GM20431 (cell line): Measurements from ENCODE around the gene SLC66A2.

ENCODE experiments used
- in situ Hi-C: fragments of 300-500 bp; cut with MseI, MboI; formaldehyde crosslinking; loops from one replicate; pipeline ENCODE4 v1.15.0; 2020; ENCODE audit warnings: low sequenced_read_pairs; ENCODE audit not compliant: unreplicated experiment

SLC66A2 gene

DNA sequence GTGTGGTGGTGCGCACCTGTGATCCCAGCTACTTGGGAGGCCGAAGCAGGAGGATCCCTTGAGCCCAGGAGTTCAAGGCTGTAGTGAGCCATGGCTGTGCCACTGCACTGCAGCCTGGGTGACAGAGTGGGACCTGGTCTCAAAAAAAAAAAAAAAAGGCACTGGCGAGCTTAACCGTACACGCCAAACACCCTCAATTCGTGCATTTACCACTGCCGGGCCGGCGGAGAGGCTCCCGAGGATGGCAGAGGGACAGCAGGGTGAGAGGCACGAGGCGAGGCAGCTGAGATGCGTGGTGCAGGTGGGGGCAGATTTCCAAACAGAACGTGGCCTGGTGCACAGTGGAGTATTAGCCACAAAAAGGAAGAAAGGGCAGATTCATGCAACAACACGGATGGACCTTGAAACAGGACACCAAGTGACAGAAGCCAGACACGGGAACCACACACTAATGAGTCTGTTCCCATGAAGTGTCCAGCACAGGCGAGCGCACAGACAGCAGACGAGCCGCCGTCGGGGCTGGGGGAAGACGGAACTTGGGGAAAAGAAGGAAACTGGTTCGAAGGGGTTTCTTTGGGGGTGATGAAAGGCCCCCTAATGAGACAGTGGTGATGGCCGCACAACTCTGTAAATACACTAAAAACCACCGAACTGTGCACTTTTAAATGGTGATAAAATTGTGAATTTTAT is 27.4 kb downstream of the SLC66A2 start:
- in situ Hi-C loops: no loop called here

- in situ Hi-C loops: no loop called here
Observed at GRCh38 chr18:79922971-79923411, 28.5 kb downstream of the SLC66A2 start.

- in situ Hi-C loops: no loop called here
Observed at GRCh38 chr18:79921984-79922965, 29.2 kb downstream of the SLC66A2 start.

DNA sequence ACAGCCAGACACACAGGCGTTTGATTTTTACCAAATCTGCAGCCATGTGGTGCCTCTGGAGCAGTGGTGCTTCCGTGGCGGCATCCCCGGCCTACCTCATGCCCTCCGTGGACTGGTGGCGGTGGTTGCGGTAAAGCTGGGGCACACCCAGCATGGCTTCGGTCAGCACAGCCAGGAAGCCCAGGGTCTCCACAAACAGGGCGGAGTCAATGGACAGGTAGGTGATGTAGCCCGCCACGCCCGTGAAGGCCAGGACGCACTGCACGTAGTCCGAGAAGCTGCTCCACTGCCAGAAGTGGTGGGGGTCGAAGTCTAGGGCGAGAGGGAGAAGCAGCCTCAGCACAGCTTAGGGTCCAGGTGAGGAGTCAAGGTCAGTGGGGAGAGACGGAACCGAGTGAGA is 32.4 kb downstream of the SLC66A2 start:
- in situ Hi-C loops: no loop called here

GRCh38 chr18:79918615-79919011 is 32.8 kb downstream of the SLC66A2 start:
- in situ Hi-C loops: no loop called here

DNA sequence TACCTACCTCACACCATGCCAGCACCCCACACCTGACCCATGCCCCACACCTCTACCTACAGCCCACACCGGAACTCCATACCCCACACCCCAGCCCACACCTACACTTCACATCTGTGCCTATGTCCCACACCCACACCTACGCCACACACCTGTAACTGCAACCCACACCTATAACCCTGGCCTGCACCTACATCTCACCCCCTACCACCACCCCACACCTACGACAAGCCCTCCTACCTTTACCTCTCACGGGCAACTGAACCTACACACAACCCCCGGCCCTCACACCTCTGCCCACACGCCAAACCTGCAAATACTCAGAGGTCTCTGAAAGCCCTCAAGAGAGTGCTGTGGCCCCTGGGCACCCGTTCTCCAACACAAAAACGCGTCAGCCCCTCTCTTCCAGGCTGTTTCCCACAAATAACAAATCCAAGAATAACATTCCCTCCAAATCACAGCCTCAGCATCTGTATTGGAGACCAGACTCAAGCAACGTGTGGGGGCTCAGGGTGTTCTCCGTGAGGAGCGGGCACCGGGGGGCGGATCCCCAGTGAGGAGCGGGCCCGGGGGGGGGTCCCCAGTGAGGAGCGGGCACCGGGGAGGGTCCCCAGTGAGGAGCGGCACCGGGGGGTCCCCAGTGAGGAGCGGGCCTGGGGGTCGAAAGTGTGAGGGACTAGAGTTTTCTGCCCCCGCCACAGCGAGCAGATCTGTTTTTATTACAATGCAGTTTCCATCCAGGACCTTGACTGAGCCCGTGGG is 33.4 kb downstream of the SLC66A2 start:
- in situ Hi-C loops: no loop called here

GRCh38 chr18:79917169-79917852 is 34.1 kb downstream of the SLC66A2 start:
- in situ Hi-C loops: no loop called here

DNA sequence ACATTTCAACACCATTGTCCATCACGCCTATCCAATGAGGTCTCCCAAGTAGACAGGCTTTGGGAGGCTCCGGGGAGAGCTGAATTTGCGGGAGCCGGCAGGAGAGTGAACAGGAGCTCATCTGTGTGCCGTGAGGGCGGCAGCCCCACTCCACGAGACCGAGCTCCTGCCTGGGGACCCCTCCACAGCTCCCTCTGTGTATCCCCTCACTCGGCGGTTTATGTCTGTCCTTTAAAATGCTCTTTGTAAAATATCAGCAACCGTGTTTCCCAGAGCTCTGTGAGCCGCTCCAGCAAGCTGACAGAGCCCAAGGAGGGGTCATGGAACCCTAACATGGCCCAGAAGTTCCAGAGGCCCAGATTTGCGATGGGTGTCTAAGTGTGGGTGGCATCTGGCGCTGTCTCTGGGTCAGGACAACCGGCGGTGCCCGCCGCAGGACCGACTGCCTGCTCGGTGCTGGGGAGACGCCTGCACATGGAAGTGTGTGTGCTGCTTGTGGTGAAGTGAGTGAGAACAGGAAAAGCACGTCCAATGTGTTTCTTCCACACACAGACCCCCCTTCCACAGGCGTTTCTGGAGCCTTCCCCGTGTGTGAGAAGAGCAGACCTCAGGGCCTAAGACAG is 34.8 kb downstream of the SLC66A2 start:
- in situ Hi-C loops: no loop called here

DNA sequence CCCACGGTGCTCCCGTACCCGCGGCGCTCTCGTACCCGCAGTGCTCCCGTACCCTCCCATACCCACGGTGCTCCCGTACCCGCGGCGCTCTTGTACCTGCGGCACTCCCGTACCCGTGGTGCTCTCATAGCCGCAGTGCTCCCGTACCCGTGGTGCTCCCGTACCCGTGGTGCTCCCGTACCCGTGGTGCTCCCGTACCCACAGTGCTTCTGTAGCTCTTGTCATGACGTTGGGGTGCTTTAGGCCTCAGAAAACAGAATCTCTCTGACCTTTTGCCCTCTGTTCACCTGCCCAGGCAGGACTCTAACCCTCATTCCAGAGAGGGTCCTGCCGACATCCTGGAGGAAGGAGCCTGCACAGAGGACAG is 35.3 kb downstream of the SLC66A2 start:
- in situ Hi-C loops: no loop called here

GRCh38 chr18:79915161-79916127 is 36.0 kb downstream of the SLC66A2 start:
- in situ Hi-C loops: no loop called here

- in situ Hi-C loops: no loop called here
Observed at GRCh38 chr18:79914614-79915160, 36.8 kb downstream of the SLC66A2 start.

GRCh38 chr18:79912994-79913831 is 38.2 kb downstream of the SLC66A2 start:
- in situ Hi-C loops: no loop called here

GRCh38 chr18:79912409-79912991 is 39.0 kb downstream of the SLC66A2 start:
- in situ Hi-C loops: no loop called here

DNA sequence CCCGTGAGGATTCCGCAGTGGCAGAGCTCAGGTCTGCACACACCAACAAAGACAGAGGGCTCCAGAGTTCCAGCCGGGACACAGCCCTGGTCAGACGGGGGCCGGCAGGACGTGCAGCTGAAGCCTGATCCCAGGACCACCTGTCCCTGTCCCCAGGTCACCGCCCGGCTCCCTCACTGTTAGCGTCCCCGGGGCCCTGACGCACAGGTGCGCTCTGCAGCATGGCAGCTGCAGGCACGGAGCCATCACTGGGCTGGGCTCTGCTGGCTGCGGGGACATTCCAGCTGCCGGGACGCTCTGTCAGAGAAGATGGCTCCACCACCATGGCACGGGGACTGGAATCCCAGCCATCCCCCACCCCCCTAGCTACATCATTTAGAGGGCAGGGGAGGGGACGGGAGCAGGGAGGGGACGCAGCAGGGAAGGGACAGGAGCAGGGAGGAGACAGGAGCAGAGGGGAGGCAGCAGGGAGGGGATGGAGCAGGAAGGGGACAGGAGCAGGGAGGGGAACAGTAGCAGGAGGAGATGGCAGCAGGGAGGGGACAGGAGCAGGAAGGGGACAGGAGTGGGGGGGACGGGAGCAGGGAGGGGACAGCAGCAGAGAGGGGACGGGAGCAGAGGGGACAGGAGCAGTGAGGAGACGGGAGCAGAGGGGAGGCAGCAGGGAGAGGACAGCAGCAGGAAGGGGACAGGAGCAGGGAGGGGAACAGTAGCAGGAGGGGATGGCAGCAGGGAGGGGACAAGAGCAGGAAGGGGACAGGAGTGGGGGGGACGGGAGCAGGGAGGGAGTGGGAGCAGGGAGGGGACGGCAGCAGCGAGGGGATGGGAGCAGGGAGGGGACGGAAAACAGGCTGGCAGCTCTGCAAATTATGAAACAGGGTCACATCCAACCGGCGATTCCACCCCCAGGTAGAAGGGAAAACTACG is 39.8 kb downstream of the SLC66A2 start:
- in situ Hi-C loops: no loop called here

- in situ Hi-C loops: no loop called here
Observed at GRCh38 chr18:79910563-79911343, 40.7 kb downstream of the SLC66A2 start.
